ENCODE results near the gene GNPAT. TPM values are rescaled to one million over a fixed set of nuclear protein-coding genes. Genes with fewer than 3 reads are reported as not detected.
"Not testable (repeated sequence)": the region's sequence is repeated elsewhere in the genome, so short reads cannot be mapped to it uniquely, and the experiment has no call there.

GNPAT gene
- total RNA-seq, 4 donors from 2014 or later = 33.9 to 41.9 (median 38.8) TPM

- peak; percentile 83 to 89 for DNase-seq
- Histone ChIP-seq H3K27me3 (no peaks in the 10 kb centered on the region), H3K36me3 (no peaks in the 10 kb centered on the region), H3K4me3 (replicated peaks in 1 of 3) (peak overlapping the region in 1 of 3 donors; percentile 27), H3K4me1 (peaks cover 0 to 9% of the 10 kb centered on the region in 2 donors), H3K9me3 (no peaks in the 10 kb centered on the region), H3K27ac (no peak overlapping the region)
- TF ChIP-seq POLR2A (IDR thresholded peaks at IDR 0.05) (no peak), CTCF (IDR thresholded peaks at IDR 0.05) (peak; percentile 55 to 94 (median 88))
- intact Hi-C loops (cut with DNase I) = loop anchor here (5.0 kb wide), 1 partner anchor 294 kb away; no protein-coding TSS in a partner anchor
- WGBS, 2 donors = 20% methylated on average over 24 to 28 of the region's 28 CpGs
These were observed 29.8 kb upstream of the GNPAT start for GRCh38 chr1:231211005-231211857.

GRCh38 chr1:231212301-231212700 lies 28.7 kb upstream of the GNPAT start:
- WGBS, 2 donors = 60 to 67% methylated on average over 5 of the region's 5 CpGs
- not testable (repeated sequence) for H3K27me3 ChIP-seq; H3K27ac ChIP-seq; H3K4me1 ChIP-seq; H3K9me3 ChIP-seq; H3K36me3 ChIP-seq; DNase-seq; H3K4me3 ChIP-seq (replicated peaks in 1 of 3)
- intact Hi-C loops (cut with DNase I) = loop anchor here (5.0 kb wide), 1 partner anchor 295 kb away; no protein-coding TSS in a partner anchor

- intact Hi-C loops (cut with DNase I) = loop anchor here (5.0 kb wide), 1 partner anchor 297 kb away; no protein-coding TSS in a partner anchor
- DNase-seq = no peak
- no peak for TF ChIP-seq CTCF (IDR thresholded peaks at IDR 0.05)
- TF ChIP-seq POLR2A (IDR thresholded peaks at IDR 0.05) = no peak
- Histone ChIP-seq H3K4me1 (peaks cover 0 to 9% of the 10 kb centered on the region in 2 donors), H3K36me3 (no peaks in the 10 kb centered on the region), H3K27ac (no peak overlapping the region), H3K27me3 (no peaks in the 10 kb centered on the region), H3K4me3 (replicated peaks in 1 of 3) (no peak overlapping the region), H3K9me3 (no peaks in the 10 kb centered on the region)
- 93 to 98% methylated on average over 14 to 17 of the region's 22 CpGs for WGBS, 2 donors
These were observed 27.0 kb upstream of the GNPAT start for GRCh38 chr1:231213831-231214573.

- intact Hi-C loops (cut with DNase I) = loop anchor here (5.0 kb wide), 2 partner anchors 298 to 418 kb away; no protein-coding TSS in a partner anchor
- no peak for DNase-seq
- Histone ChIP-seq H3K36me3 (no peaks in the 10 kb centered on the region), H3K9me3 (no peaks in the 10 kb centered on the region), H3K27me3 (no peaks in the 10 kb centered on the region), H3K4me1 (peaks cover 5 to 13% of the 10 kb centered on the region in 2 donors), H3K27ac (no peak overlapping the region), H3K4me3 (replicated peaks in 1 of 3) (no peak overlapping the region)
- TF ChIP-seq CTCF (IDR thresholded peaks at IDR 0.05) (no peak), POLR2A (IDR thresholded peaks at IDR 0.05) (no peak)
- WGBS, 2 donors = 77 to 79% methylated on average over 17 of the region's 17 CpGs
These were observed 25.9 kb upstream of the GNPAT start for GRCh38 chr1:231214918-231215680.
